ENCODE data around the gene ASPN. TPM values are rescaled to one million over a fixed set of nuclear protein-coding genes. Genes with fewer than 3 reads are reported as not detected.

ASPN gene

Small RNA genes within 50 kb of the gene (small RNA-seq; reads per million reads assigned to genes)
- gene MIR4670 (ENCODE audit: insufficient read depth): not detected
